Measurements from ENCODE around the gene RIOX2. TPM values are rescaled to one million over a fixed set of nuclear protein-coding genes. Genes with fewer than 3 reads are reported as not detected.
A peak's percentile ranks its signal among the peaks of the same experiment; 100 is the strongest.

RIOX2 gene
- total RNA-seq: 36.7 and 46.1 TPM in 2 replicates
- polyA plus RNA-seq: 23.1 and 23.7 TPM in 2 replicates
- 20.1 and 21.1 TPM in 2 replicates for polyA plus RNA-seq (2012)
- polyA minus RNA-seq (ENCODE audit: low replicate concordance): 15.4 and 19.3 TPM in 2 replicates

DNA sequence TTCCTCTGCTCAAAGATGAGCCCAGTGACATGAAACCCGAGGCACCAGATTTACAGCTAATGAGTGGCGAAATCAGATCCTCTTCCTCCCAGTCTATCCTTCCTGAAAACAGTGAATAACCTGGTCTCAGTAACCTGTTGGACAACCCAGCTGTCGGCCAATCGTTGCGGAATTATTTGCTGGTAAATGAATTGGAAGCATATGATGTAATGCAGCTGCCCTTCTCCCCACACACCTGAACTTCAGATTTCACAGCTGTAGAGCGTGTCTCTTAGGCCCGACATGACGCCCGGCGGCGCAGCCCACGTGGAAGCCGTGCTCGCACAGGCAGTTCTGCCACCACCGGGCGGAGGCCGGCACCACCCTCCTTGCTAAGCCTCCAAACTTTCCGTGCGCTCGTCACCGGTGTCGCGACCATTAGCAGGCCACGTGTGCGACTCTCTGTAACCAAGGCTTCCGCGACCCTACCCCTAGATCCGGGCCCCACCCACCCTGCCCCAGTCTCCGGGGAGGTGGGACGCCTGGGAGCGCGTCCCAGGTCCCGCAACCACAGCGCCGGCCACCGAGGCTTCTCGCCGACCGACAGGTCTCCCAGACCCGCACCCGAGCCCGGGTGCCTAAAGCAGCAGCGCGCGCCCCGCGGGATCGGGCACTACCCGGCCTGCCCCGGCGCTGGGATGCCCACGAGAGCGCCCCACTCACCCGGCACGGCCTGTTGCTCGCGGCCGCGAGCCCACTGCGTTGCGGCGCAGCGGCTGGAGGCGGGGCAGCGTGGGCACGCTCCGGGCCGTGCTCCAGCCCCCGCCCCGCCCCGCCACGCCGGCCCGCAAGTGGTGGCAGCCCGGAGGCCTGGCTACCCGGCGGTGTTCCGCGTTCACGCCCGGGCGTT is at the start of gene RIOX2:
Gene RIOX2 (minus strand): TSS at position 753 of the 889 bp plus-strand sequence. CDS start 4,838 bp downstream, outside the sequence.
- no peaks in the 10 kb centered on the region for H3K9me3 ChIP-seq (ENCODE audit: control insufficient read depth, insufficient read depth, low read depth, low read length)
- no peaks in the 10 kb centered on the region for H4K20me1 ChIP-seq (ENCODE audit: control insufficient read depth, extremely low read depth, insufficient read depth, low read length)
- peak within 1 kb of the TSS; percentile 62 to 71 (median 70) for H3K4me3 ChIP-seq (replicated peaks in 1 of 4; ENCODE audit: control extremely low read depth in 1 of 4, insufficient read depth in 1 of 4, low read depth in 3 of 4, low read length in 4 of 4)
- no peaks in the 10 kb centered on the region for H3K27me3 ChIP-seq (ENCODE audit: control insufficient read depth, insufficient read depth, low read length)
- DNase-seq (ENCODE audit: low read depth in 2 of 2): peak; percentile 63 to 72
- H3K36me3 ChIP-seq (ENCODE audit: control insufficient read depth, insufficient read depth, low read length): no peaks in the 10 kb centered on the region
- H2AFZ ChIP-seq (ENCODE audit: low read length): peak within 1 kb of the TSS; percentile 88
- peak within 1 kb of the TSS; percentile 79 for H3K9ac ChIP-seq (ENCODE audit: insufficient read depth, low read length)
- peaks cover 21% of the 10 kb centered on the region for H3K79me2 ChIP-seq (ENCODE audit: control insufficient read depth, insufficient read depth, low read length)
- TF ChIP-seq, protein P1, sequence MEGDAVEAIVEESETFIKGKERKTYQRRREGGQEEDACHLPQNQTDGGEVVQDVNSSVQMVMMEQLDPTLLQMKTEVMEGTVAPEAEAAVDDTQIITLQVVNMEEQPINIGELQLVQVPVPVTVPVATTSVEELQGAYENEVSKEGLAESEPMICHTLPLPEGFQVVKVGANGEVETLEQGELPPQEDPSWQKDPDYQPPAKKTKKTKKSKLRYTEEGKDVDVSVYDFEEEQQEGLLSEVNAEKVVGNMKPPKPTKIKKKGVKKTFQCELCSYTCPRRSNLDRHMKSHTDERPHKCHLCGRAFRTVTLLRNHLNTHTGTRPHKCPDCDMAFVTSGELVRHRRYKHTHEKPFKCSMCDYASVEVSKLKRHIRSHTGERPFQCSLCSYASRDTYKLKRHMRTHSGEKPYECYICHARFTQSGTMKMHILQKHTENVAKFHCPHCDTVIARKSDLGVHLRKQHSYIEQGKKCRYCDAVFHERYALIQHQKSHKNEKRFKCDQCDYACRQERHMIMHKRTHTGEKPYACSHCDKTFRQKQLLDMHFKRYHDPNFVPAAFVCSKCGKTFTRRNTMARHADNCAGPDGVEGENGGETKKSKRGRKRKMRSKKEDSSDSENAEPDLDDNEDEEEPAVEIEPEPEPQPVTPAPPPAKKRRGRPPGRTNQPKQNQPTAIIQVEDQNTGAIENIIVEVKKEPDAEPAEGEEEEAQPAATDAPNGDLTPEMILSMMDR (conservative IDR thresholded peaks at IDR 0.05 in 1 of 2, IDR thresholded peaks at IDR 0.05 in 1 of 2; ENCODE audit: low read depth in 1 of 2, low read length in 2 of 2): peak in 1 of 2 donors; percentile 10
- no peak for TF ChIP-seq EZH2 (IDR thresholded peaks at IDR 0.05; ENCODE audit: low read length, missing control alignments)
- peak within 1 kb of the TSS; percentile 42 for H3K27ac ChIP-seq (ENCODE audit: insufficient read depth, low read length)
- peak within 1 kb of the TSS; percentile 91 for H3K4me2 ChIP-seq (ENCODE audit: extremely low read depth, insufficient read depth, low read length)
- no peaks in the 10 kb centered on the region for H3K4me1 ChIP-seq (ENCODE audit: control insufficient read depth, extremely low read depth, insufficient read depth, low read length)

DNA sequence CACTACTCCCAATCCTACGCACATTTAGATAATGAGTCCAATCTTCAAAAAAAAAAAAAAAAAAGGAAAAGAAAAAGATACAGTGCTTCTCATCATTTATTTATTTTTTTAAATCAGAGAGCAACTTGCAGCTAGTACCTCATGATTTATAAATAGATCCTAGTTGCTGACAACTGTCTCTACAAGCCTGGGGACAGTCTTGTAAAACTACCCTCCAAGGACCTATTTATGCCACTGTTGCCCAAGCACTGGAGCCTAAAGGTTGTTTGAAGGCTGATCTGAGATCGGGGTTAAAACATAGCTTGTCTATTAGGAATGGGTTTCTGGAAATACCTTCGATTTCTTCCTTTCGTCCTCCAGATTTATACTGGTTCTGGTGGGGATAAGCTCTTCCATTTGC is 48.2 kb upstream of the RIOX2 start:
- Histone ChIP-seq H3K4me1 (ENCODE audit: control insufficient read depth, extremely low read depth, insufficient read depth, low read length) (no peaks in the 10 kb centered on the region), H3K79me2 (ENCODE audit: control insufficient read depth, insufficient read depth, low read length) (no peaks in the 10 kb centered on the region), H3K27me3 (ENCODE audit: control insufficient read depth, insufficient read depth, low read length) (no peaks in the 10 kb centered on the region), H3K27ac (ENCODE audit: insufficient read depth, low read length) (no peak overlapping the region), H3K9ac (ENCODE audit: insufficient read depth, low read length) (no peak overlapping the region), H2AFZ (ENCODE audit: low read length) (no peak overlapping the region), H3K4me2 (ENCODE audit: extremely low read depth, insufficient read depth, low read length) (no peak overlapping the region), H3K36me3 (ENCODE audit: control insufficient read depth, insufficient read depth, low read length) (no peaks in the 10 kb centered on the region), H3K9me3 (ENCODE audit: control insufficient read depth, insufficient read depth, low read depth, low read length) (no peaks in the 10 kb centered on the region), H3K4me3 (replicated peaks in 1 of 4; ENCODE audit: control extremely low read depth in 1 of 4, insufficient read depth in 1 of 4, low read depth in 3 of 4, low read length in 4 of 4) (no peak overlapping the region), H4K20me1 (ENCODE audit: control insufficient read depth, extremely low read depth, insufficient read depth, low read length) (no peaks in the 10 kb centered on the region)
- DNase-seq (ENCODE audit: low read depth in 2 of 2): no peak
- no peak for TF ChIP-seq EZH2 (IDR thresholded peaks at IDR 0.05; ENCODE audit: low read length, missing control alignments)

DNA sequence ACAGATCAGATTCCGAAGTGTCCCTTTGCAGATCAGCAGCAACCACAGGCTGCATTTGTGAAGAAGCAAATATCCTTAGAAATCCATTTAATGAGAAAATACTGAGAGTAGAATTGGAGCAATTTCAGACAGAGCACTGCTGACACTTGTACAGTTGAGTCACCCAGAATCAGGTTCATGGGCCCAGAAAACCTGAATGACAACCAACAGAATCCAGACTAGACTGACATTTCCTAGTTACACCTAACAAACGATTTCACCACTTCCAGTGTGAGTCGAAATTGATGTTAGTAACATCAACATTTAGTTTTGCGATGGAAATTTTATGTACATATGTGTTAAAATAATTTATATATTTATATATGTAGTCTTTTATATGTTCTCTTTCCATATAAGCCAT is 46.1 kb upstream of the RIOX2 start:
- TF ChIP-seq, protein P1 (conservative IDR thresholded peaks at IDR 0.05 in 1 of 2, IDR thresholded peaks at IDR 0.05 in 1 of 2; ENCODE audit: low read depth in 1 of 2, low read length in 2 of 2): no peak
- TF ChIP-seq EZH2 (IDR thresholded peaks at IDR 0.05; ENCODE audit: low read length, missing control alignments): no peak
- H3K36me3 ChIP-seq (ENCODE audit: control insufficient read depth, insufficient read depth, low read length): no peaks in the 10 kb centered on the region
- no peak overlapping the region for H3K9ac ChIP-seq (ENCODE audit: insufficient read depth, low read length)
- no peaks in the 10 kb centered on the region for H3K79me2 ChIP-seq (ENCODE audit: control insufficient read depth, insufficient read depth, low read length)
- no peaks in the 10 kb centered on the region for H3K9me3 ChIP-seq (ENCODE audit: control insufficient read depth, insufficient read depth, low read depth, low read length)
- no peak overlapping the region for H3K4me3 ChIP-seq (replicated peaks in 1 of 4; ENCODE audit: control extremely low read depth in 1 of 4, insufficient read depth in 1 of 4, low read depth in 3 of 4, low read length in 4 of 4)
- no peaks in the 10 kb centered on the region for H4K20me1 ChIP-seq (ENCODE audit: control insufficient read depth, extremely low read depth, insufficient read depth, low read length)
- H3K27me3 ChIP-seq (ENCODE audit: control insufficient read depth, insufficient read depth, low read length): no peaks in the 10 kb centered on the region
- no peak overlapping the region for H3K27ac ChIP-seq (ENCODE audit: insufficient read depth, low read length)
- no peak for DNase-seq (ENCODE audit: low read depth in 2 of 2)
- H2AFZ ChIP-seq (ENCODE audit: low read length): no peak overlapping the region
- H3K4me1 ChIP-seq (ENCODE audit: control insufficient read depth, extremely low read depth, insufficient read depth, low read length): peaks cover 4% of the 10 kb centered on the region
- H3K4me2 ChIP-seq (ENCODE audit: extremely low read depth, insufficient read depth, low read length): no peak overlapping the region

All from fibroblast of lung (primary cell).